ENCODE measurements around the gene CATSPERZ. TPM values are rescaled to one million over a fixed set of nuclear protein-coding genes. Genes with fewer than 3 reads are reported as not detected.

The CATSPERZ gene
- total and polyA plus RNA-seq, 9 donors, result not detected

DNA sequence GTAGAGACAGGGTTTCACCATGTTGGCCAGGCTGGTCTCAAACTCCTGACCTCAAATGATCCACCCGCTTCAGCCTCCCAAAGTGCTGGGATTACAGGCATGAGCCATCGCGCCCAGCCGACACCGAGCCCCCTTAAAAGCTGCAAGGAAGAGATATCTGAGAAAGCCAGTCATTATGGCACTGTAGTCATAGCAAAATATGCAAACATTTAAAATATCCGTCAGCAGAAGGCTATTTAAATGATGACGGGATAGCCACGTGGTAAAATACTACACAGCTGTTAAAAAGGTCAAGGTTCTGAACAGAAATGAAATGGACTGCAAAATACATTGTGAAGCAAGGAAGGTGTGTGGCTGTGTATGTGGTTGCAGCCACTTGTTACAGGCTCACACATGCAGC is 33.4 kb downstream of the CATSPERZ start:
- intact Hi-C loops (cut with DNase I), result no loop called here
- DNase-seq, result no peak
- no peaks in the 10 kb centered on the region for H3K9me3 ChIP-seq
- 65 to 77% (median 68%) methylated on average over 8 of the region's 8 CpGs for WGBS, 3 donors
- no peak overlapping the region for H3K27ac ChIP-seq
- no peak for TF ChIP-seq POLR2A (IDR thresholded peaks at IDR 0.05)
- no peak for TF ChIP-seq EP300 (IDR thresholded peaks at IDR 0.05)
- TF ChIP-seq, protein P1, sequence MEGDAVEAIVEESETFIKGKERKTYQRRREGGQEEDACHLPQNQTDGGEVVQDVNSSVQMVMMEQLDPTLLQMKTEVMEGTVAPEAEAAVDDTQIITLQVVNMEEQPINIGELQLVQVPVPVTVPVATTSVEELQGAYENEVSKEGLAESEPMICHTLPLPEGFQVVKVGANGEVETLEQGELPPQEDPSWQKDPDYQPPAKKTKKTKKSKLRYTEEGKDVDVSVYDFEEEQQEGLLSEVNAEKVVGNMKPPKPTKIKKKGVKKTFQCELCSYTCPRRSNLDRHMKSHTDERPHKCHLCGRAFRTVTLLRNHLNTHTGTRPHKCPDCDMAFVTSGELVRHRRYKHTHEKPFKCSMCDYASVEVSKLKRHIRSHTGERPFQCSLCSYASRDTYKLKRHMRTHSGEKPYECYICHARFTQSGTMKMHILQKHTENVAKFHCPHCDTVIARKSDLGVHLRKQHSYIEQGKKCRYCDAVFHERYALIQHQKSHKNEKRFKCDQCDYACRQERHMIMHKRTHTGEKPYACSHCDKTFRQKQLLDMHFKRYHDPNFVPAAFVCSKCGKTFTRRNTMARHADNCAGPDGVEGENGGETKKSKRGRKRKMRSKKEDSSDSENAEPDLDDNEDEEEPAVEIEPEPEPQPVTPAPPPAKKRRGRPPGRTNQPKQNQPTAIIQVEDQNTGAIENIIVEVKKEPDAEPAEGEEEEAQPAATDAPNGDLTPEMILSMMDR (IDR thresholded peaks at IDR 0.05), result no peak
- peaks cover 9% of the 10 kb centered on the region for H3K4me1 ChIP-seq (ENCODE audit: insufficient read depth)
- no peak overlapping the region for H3K4me3 ChIP-seq
- no peaks in the 10 kb centered on the region for H3K27me3 ChIP-seq
- H3K36me3 ChIP-seq, result no peaks in the 10 kb centered on the region

- H3K36me3 ChIP-seq, result no peaks in the 10 kb centered on the region
- H3K4me3 ChIP-seq, result no peak overlapping the region
- H3K4me1 ChIP-seq (ENCODE audit: insufficient read depth), result peaks cover 3% of the 10 kb centered on the region
- H3K27me3 ChIP-seq, result no peaks in the 10 kb centered on the region
- H3K27ac ChIP-seq, result no peak overlapping the region
- TF ChIP-seq, protein P1 (IDR thresholded peaks at IDR 0.05), result no peak
- no peak for TF ChIP-seq EP300 (IDR thresholded peaks at IDR 0.05)
- TF ChIP-seq POLR2A (IDR thresholded peaks at IDR 0.05), result no peak
- H3K9me3 ChIP-seq, result no peaks in the 10 kb centered on the region
- 52 to 62% (median 59%) methylated on average over 13 of the region's 13 CpGs for WGBS, 3 donors
- intact Hi-C loops (cut with DNase I), result no loop called here
- no peak for DNase-seq
Measured at GRCh38 chr11:64334764-64335735, 34.9 kb downstream of the CATSPERZ start.

DNA sequence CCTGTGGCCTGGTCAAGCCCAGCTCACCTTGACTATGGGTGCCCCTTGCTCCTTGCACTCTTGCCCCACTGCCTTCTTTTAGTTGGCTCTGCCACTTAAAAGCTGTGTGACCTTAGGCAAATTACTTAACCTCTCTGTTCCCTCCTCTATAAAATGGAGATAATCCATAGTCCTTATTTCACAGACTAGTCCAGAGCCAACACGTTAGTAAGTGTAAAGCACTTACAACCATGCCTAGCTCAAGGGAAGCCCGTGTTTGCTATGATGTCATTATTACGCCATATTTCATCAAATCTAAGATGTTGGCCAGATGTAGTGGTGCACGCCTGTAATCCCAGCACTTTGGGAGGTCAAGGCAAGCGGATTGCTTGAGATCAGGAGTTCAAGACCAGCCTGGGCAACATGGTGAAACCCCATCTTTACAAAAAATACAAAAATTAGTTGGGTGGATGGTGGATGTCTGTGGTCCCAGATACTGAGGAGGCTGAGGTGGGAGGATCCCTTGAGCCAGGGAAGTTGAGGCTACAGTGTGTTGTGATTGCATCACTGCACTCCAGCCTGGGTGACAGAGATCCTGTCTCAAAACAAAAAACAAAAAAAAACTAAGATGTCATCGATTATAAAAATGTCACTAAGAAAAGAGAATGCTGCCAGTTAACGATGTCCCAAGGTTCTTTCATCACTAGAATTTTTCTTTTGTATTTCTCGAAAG is 37.5 kb downstream of the CATSPERZ start:
- 65 to 72% (median 69%) methylated on average over 8 of the region's 8 CpGs for WGBS, 3 donors
- DNase-seq, result no peak
- Histone ChIP-seq H3K27me3 (no peaks in the 10 kb centered on the region), H3K4me3 (no peak overlapping the region), H3K36me3 (no peaks in the 10 kb centered on the region), H3K9me3 (no peaks in the 10 kb centered on the region), H3K27ac (no peak overlapping the region), H3K4me1 (ENCODE audit: insufficient read depth) (peaks cover 2% of the 10 kb centered on the region)
- TF ChIP-seq POLR2A (IDR thresholded peaks at IDR 0.05), result no peak
- TF ChIP-seq, protein P1 (IDR thresholded peaks at IDR 0.05), result no peak
- no peak for TF ChIP-seq EP300 (IDR thresholded peaks at IDR 0.05)
- intact Hi-C loops (cut with DNase I), result no loop called here

GRCh38 chr11:64338716-64339115 is 38.6 kb downstream of the CATSPERZ start:
- no peaks in the 10 kb centered on the region for H3K27me3 ChIP-seq
- H3K9me3 ChIP-seq, result no peaks in the 10 kb centered on the region
- WGBS, 3 donors, result 82 to 86% (median 84%) methylated on average over 8 of the region's 8 CpGs
- TF ChIP-seq, protein P1 (IDR thresholded peaks at IDR 0.05), result no peak
- no peak overlapping the region for H3K4me3 ChIP-seq
- no peak for DNase-seq
- intact Hi-C loops (cut with DNase I), result no loop called here
- H3K4me1 ChIP-seq (ENCODE audit: insufficient read depth), result peaks cover 2% of the 10 kb centered on the region
- no peak overlapping the region for H3K27ac ChIP-seq
- no peaks in the 10 kb centered on the region for H3K36me3 ChIP-seq

Data from ovary (tissue), 9 donors.